H9 (cell line): ENCODE data around the gene NPAS3. TPM values are rescaled to one million over a fixed set of nuclear protein-coding genes. Genes with fewer than 3 reads are reported as not detected.

ENCODE experiments used
- DNase-seq: peaks from one replicate; pipeline ENCODE4 v3.0.0-alpha.2; 2017
- H2AFZ ChIP-seq: one replicate; pipeline ENCODE4 v1.6.1; 2013; ENCODE audit warnings: mild to moderate bottlenecking, low read length, control low read depth, moderate library complexity
- H2AK5ac ChIP-seq: 2 replicates; pipeline ENCODE4 v1.6.1; 2013; ENCODE audit warnings: low read length, control low read depth, mixed read lengths; ENCODE audit not compliant: insufficient read length
- H2BK120ac ChIP-seq: one replicate; pipeline ENCODE4 v1.6.1; 2013; ENCODE audit warnings: low read depth, mild to moderate bottlenecking, low read length, control low read depth, inconsistent platforms; ENCODE audit not compliant: poor library complexity, severe bottlenecking
- H2BK12ac ChIP-seq: 2 replicates; pipeline ENCODE4 v1.6.1; 2013; ENCODE audit warnings: low read length, control low read depth, mixed read lengths, low read depth; ENCODE audit not compliant: insufficient read length
- H2BK15ac ChIP-seq: 2 replicates; pipeline ENCODE4 v1.6.1; 2013; ENCODE audit warnings: low read depth, low read length, control low read depth
- H2BK20ac ChIP-seq: one replicate; pipeline ENCODE4 v1.6.1; 2013; ENCODE audit warnings: low read depth, mild to moderate bottlenecking, low read length, control low read depth, inconsistent platforms; ENCODE audit not compliant: poor library complexity, severe bottlenecking
- H2BK5ac ChIP-seq: 2 replicates; pipeline ENCODE4 v1.6.1; 2013; ENCODE audit warnings: low read length, control low read depth, mixed read lengths; ENCODE audit not compliant: insufficient read length
- H3K14ac ChIP-seq: 2 replicates; pipeline ENCODE4 v1.6.1; 2013; ENCODE audit warnings: low read length, control low read depth; ENCODE audit not compliant: insufficient read depth
- H3K18ac ChIP-seq: 2 replicates; pipeline ENCODE4 v1.6.1; 2013; ENCODE audit warnings: low read depth, mild to moderate bottlenecking, mixed read lengths, low read length, control low read depth; ENCODE audit not compliant: insufficient read length
- H3K23ac ChIP-seq: 2 replicates; pipeline ENCODE4 v1.6.1; 2013; ENCODE audit warnings: low read length, control low read depth, mixed read lengths, low read depth; ENCODE audit not compliant: insufficient read length
- H3K23me2 ChIP-seq: 2 replicates; pipeline ENCODE4 v1.6.1; 2013; ENCODE audit warnings: low read depth, mild to moderate bottlenecking, mixed read lengths, low read length, control low read depth; ENCODE audit not compliant: insufficient read length, poor library complexity, severe bottlenecking
- H3K27ac ChIP-seq: 2 replicates; pipeline ENCODE4 v1.5.1; 2013; ENCODE audit warnings: low read length, control low read depth, mixed read lengths, low read depth; ENCODE audit not compliant: insufficient read length
- H3K27me3 ChIP-seq: 2 replicates; pipeline ENCODE4 v1.6.1; 2013; ENCODE audit warnings: low read length, control low read depth, inconsistent platforms; ENCODE audit not compliant: insufficient read depth
- H3K4ac ChIP-seq: 2 replicates; pipeline ENCODE4 v1.6.1; 2013; ENCODE audit warnings: low read depth, mild to moderate bottlenecking, control low read depth, inconsistent platforms, low read length, moderate library complexity
- H3K4me1 ChIP-seq: 2 replicates; pipeline ENCODE4 v1.6.1; 2013; ENCODE audit warnings: low read length, control low read depth, inconsistent platforms; ENCODE audit not compliant: insufficient read depth
- H3K4me2 ChIP-seq: 2 replicates; pipeline ENCODE4 v1.6.1; 2013; ENCODE audit warnings: low read length, control low read depth, mixed read lengths; ENCODE audit not compliant: insufficient read length, insufficient read depth
- H3K56ac ChIP-seq: 2 replicates; pipeline ENCODE4 v1.6.1; 2013; ENCODE audit warnings: low read depth, mild to moderate bottlenecking, mixed read lengths, low read length, control low read depth; ENCODE audit not compliant: insufficient read length
- H3K79me1 ChIP-seq: 2 replicates; pipeline ENCODE4 v1.6.1; 2013; ENCODE audit warnings: low read depth, mild to moderate bottlenecking, moderate library complexity, low read length, control low read depth, inconsistent platforms; ENCODE audit not compliant: insufficient read depth, poor library complexity, severe bottlenecking
- H3K79me2 ChIP-seq: 2 replicates; pipeline ENCODE4 v1.6.1; 2013; ENCODE audit warnings: low read length, control low read depth, inconsistent platforms; ENCODE audit not compliant: insufficient read depth
- H3K9ac ChIP-seq: 2 replicates; pipeline ENCODE4 v1.6.1; 2013; ENCODE audit warnings: low read length, control low read depth, mixed read lengths; ENCODE audit not compliant: insufficient read length; ENCODE audit errors: extremely low read depth
- H3K9me3 ChIP-seq: one replicate; pipeline ENCODE4 v1.6.1; 2013; ENCODE audit warnings: low read depth, low read length, inconsistent platforms; ENCODE audit not compliant: control insufficient read depth
- H3T11ph ChIP-seq: one replicate; pipeline ENCODE4 v1.6.1; 2013; ENCODE audit warnings: mild to moderate bottlenecking, low read length, control low read depth, inconsistent platforms
- H4K20me1 ChIP-seq: one replicate; pipeline ENCODE4 v1.6.1; 2013; ENCODE audit not compliant: control insufficient read depth, insufficient read length, insufficient read depth
- H4K5ac ChIP-seq: 2 replicates; pipeline ENCODE4 v1.6.1; 2013; ENCODE audit warnings: low read depth, mild to moderate bottlenecking, mixed read lengths, low read length, control low read depth; ENCODE audit not compliant: insufficient read length
- H4K8ac ChIP-seq: replicated peaks from 2 replicates; pipeline ENCODE4 v1.6.1; 2013; ENCODE audit warnings: low read length, control low read depth, mixed read lengths, low read depth; ENCODE audit not compliant: insufficient read length
- H4K91ac ChIP-seq: 2 replicates; pipeline ENCODE4 v1.6.1; 2013; ENCODE audit warnings: low read depth, mild to moderate bottlenecking, moderate library complexity, mixed read lengths, low read length, control low read depth; ENCODE audit not compliant: insufficient read length
- H3K27ac Mint-ChIP-seq, 3 experiments: 2 replicates in 2 of 3; 3 replicates in 1 of 3; pipeline ENCODE4 v1.8.0; 2020 to 2021; ENCODE audit warnings: mixed read lengths in 3 of 3, mild to moderate bottlenecking in 1 of 3, moderate library complexity in 1 of 3
- H3K27me3 Mint-ChIP-seq: 2 replicates; pipeline ENCODE4 v1.8.0; 2021; ENCODE audit warnings: low read depth, mild to moderate bottlenecking, moderate library complexity, mixed read lengths
- H3K36me3 Mint-ChIP-seq, 3 experiments: 2 replicates in 2 of 3; 3 replicates in 1 of 3; pipeline ENCODE4 v1.8.0; 2020 to 2021; ENCODE audit warnings: low read depth in 3 of 3, mixed read lengths in 3 of 3; ENCODE audit not compliant: insufficient read depth in 1 of 3
- H3K4me1 Mint-ChIP-seq, 2 experiments: 2 replicates each; pipeline ENCODE4 v1.8.0; 2020; ENCODE audit warnings: mixed read lengths in 2 of 2
- H3K4me3 Mint-ChIP-seq, 2 experiments: 2 replicates in 1 of 2; 3 replicates in 1 of 2; pipeline ENCODE4 v1.8.0; 2020 to 2021; ENCODE audit warnings: mild to moderate bottlenecking in 2 of 2, mixed read lengths in 2 of 2, moderate library complexity in 1 of 2
- H3K9me3 Mint-ChIP-seq, 2 experiments: 2 replicates in 1 of 2; 3 replicates in 1 of 2; pipeline ENCODE4 v1.8.0; 2020; ENCODE audit warnings: mild to moderate bottlenecking in 2 of 2, mixed read lengths in 2 of 2, moderate library complexity in 1 of 2
- WGBS: extraction: QIAGEN DNeasy Blood & Tissue Kit; methylation state at CpG from one replicate; pipeline ENCODE4 v1.1.7; 2013; ENCODE audit warnings: missing lambda C conversion rate, low lambda C conversion rate, mixed read lengths; ENCODE audit not compliant: insufficient read length; ENCODE audit errors: extremely low coverage; 5-methylcytosine and 5-hydroxymethylcytosine counted together
- total RNA-seq: library from RNA; stranded (reverse); gene quantifications from 2 replicates; pipeline ENCODE4 v1.2.1, GENCODE V29; 2021
- TF ChIP-seq, protein P1 (sequence below): fragments of 200-600 bp; sonication (generic); conservative IDR thresholded peaks from 3 replicates; pipeline ENCODE4 v1.8.0; 2021; ENCODE audit warnings: antibody characterized with exemption, mild to moderate bottlenecking

NPAS3 gene
- total RNA-seq, 1 experiment from 2014 or later, result 0.17 TPM

DNA sequence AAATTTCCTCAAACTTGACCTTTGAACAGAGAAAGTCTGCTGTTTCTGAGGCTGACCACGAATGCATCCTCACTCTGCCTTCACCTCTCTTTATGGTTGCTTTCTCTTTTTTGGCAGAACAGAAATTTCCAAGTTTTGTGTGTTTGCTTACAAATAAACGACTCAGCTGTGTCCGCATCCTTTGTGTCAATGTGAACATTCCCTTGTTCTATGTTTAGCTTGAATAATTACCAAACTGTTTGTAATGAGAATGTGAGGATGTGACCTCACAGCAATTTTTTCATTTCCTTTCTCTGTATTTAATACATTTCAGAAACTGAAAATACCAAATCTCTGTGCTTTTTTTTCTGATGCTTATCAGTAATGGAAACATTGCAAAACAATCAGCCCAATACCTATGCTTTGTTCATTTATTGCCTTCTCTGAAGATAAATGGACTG is 601.3 kb downstream of the NPAS3 start:
- no peak overlapping the region for H4K8ac ChIP-seq
- H3K18ac ChIP-seq, result no peak overlapping the region
- no peak overlapping the region for H3K27ac ChIP-seq
- H3K79me1 ChIP-seq, result no peaks in the 10 kb centered on the region
- no peak for DNase-seq
- no peaks in the 10 kb centered on the region for H3K9me3 ChIP-seq
- H3K4ac ChIP-seq, result no peak overlapping the region
- H3K23me2 ChIP-seq, result no peaks in the 10 kb centered on the region
- no peak overlapping the region for H3T11ph ChIP-seq
- H4K20me1 ChIP-seq, result no peaks in the 10 kb centered on the region
- H3K56ac ChIP-seq, result no peak overlapping the region
- no peak overlapping the region for H3K14ac ChIP-seq
- no peaks in the 10 kb centered on the region for H3K27me3 Mint-ChIP-seq
- H3K27ac Mint-ChIP-seq, result no peak overlapping the region
- no peak overlapping the region for H2AK5ac ChIP-seq
- H2BK120ac ChIP-seq, result no peak overlapping the region
- H4K91ac ChIP-seq, result no peak overlapping the region
- no peaks in the 10 kb centered on the region for H3K27me3 ChIP-seq
- no peak overlapping the region for H2BK15ac ChIP-seq
- H3K4me1 ChIP-seq, result no peaks in the 10 kb centered on the region
- H3K4me1 Mint-ChIP-seq, result 0 out of 4 replicates have a peak, but pooled peaks cover 0 to 3% of the 10 kb centered on the region in 2 experiments
- H2AFZ ChIP-seq, result no peak overlapping the region
- no peak overlapping the region for H2BK20ac ChIP-seq
- H3K9me3 Mint-ChIP-seq, result no peaks in the 10 kb centered on the region
- no peak overlapping the region for H3K4me3 Mint-ChIP-seq
- no peaks in the 10 kb centered on the region for H3K36me3 Mint-ChIP-seq
- TF ChIP-seq, protein P1, sequence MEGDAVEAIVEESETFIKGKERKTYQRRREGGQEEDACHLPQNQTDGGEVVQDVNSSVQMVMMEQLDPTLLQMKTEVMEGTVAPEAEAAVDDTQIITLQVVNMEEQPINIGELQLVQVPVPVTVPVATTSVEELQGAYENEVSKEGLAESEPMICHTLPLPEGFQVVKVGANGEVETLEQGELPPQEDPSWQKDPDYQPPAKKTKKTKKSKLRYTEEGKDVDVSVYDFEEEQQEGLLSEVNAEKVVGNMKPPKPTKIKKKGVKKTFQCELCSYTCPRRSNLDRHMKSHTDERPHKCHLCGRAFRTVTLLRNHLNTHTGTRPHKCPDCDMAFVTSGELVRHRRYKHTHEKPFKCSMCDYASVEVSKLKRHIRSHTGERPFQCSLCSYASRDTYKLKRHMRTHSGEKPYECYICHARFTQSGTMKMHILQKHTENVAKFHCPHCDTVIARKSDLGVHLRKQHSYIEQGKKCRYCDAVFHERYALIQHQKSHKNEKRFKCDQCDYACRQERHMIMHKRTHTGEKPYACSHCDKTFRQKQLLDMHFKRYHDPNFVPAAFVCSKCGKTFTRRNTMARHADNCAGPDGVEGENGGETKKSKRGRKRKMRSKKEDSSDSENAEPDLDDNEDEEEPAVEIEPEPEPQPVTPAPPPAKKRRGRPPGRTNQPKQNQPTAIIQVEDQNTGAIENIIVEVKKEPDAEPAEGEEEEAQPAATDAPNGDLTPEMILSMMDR, result no peak
- H3K23ac ChIP-seq, result no peak overlapping the region
- H3K79me2 ChIP-seq, result no peaks in the 10 kb centered on the region
- no CpG with 5 or more reads among the region's 3 CpGs for WGBS
- no peak overlapping the region for H2BK5ac ChIP-seq
- H4K5ac ChIP-seq, result no peak overlapping the region
- H3K9ac ChIP-seq, result no peak overlapping the region
- H2BK12ac ChIP-seq, result no peak overlapping the region
- no peak overlapping the region for H3K4me2 ChIP-seq
